Activated T-cell treated with anti-CD3 and anti-CD28 coated beads, Interleukin-2, amount 50 U/mL, for 1 hour (primary cell): Measurements from ENCODE around the gene KCNQ2.

Experiments
- DNase-seq: peaks from one replicate; pipeline ENCODE4 v3.0.0-alpha.2; 2020

KCNQ2 gene

DNA sequence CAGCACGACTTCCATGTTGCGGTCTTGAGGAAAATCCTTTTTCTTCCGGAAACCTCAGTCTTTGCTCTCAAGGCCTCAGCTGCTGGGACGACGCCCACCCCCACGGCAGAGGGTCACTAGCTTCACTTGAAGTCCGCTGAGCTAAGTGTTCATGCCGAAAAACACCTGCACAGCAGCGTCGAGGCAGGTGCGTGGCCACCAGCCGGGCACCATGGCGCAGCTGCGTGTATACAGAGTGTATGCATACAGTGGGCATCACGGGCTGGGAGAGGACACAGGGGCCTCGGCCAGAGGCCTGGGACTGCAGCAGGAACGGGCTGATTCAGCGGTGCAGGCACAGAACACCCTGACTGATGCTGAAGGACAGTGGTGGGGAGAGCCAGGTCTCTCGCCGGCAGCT is 20.1 kb downstream of the KCNQ2 start:
- no peak for DNase-seq

DNA sequence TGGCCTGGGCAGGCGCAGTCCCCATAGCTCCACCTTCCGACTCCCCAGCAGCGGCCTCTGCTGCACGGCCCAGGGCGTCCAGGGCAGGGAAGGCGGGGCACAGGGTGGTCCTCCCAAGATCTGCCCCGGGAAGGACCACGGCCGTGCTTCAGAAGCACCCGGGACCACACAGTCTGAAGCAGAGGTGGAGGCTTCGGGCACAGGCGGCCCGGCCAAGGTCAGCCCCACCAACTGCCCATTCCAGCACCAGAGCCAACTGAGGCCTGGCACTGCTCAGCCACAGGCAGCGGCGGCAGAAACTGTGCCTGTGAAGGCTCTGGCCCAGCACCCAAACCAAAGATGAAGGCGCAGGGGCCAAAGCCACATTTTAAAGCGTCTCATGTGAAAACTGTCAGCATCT is 20.6 kb downstream of the KCNQ2 start:
- no peak for DNase-seq

DNA sequence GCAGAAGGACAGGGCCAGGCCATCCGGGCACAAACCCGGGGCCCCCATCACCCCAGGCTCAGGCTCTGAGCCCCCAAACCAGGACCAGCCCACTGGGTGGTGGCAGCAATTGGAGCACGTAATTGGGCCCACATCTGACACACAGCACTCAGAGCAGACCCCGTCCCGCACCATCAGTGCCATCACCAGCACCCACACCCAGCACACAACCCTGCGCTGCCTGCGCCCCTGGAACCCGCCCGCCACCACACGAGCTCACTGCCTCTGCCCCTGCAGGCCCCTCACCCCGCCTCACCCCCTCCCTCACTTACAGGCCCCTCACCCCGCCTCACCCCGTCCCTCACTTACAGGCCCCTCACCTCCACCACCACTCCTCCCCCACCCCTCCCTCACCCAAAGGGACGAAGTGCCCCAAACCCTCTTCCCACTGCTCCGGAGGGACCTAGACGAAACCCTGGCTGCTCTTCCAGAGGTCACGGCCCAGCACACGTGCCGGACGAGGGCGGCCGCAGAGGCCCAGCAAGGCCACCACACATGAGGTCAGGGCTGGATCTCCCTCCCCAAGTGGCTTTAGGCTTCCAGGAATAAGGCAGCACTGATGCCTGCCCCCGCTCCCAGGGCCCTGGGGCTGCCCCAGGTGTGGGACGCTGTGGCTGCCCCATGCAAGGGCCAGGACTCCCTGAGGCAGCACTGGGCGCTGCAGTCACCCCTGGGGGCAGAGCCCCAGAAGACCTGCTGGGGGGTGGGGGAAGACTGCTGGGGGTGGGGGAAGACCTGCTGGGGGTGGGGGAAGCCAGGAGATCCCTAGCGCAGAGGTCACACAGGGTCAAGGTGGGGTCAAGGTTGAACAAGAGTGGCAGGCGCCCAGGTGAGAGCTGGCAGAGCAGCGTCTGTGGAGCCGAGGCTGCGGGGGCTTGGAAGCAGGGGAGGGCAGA is 22.4 kb downstream of the KCNQ2 start:
- DNase-seq = no peak

DNA sequence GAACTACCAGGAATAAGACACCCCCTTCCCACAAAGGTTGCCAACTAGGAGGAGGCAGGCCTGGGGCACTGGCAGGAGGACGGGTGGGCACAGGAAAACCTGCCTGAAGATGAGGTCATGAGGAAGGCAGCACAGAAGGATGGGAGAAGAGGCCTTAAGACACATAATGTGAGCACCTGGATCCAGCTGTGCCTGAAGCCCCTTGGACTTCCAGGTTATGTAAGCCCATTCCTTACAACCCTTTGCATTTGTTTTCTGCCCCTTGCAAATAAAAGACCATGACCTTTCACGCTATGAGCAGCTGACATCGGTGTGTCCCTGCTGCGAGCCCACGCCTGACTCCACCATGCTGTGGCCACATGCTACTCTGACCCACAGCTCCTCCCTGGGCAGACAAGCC is 23.4 kb downstream of the KCNQ2 start:
- DNase-seq = no peak

DNA sequence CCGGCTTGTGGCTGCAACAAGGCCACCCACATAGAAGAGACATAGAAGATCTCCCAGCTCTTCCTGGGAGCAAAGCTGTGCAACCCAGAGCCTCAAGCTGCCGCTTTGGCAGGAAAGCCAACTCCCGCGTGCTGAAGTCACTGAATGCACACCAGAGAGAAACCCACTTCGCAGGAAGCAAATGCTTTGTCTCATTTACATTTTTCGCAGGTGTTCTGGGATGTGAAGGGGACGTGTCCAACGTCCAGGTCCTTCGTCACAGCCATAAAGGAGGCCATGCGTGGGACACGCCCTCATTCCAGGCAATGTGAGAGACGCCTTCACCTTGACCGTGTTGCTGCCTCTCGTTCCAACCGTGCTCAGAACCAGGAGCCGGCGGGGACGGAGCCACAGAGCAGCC is 24.4 kb downstream of the KCNQ2 start:
- no peak for DNase-seq

DNA sequence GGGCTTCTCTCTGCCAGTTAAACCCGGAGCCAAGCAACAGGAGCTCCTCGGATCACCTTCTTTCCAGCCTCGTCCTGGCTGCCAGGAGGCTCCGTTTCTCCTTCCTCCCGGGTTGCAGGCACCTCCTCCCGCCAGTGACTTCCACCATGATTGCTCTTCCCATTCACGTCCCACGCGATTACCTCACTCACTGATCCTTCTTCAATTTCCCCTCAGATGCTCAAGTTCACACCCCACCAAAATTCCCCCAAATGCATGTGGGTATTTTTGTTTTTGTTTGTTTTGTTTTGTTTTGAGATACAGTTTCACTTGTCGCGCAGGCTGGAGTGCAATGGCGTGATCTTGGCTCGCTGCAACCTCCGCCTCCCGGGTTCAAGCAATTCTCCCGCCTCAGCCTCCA is 25.1 kb downstream of the KCNQ2 start:
- DNase-seq = no peak

DNA sequence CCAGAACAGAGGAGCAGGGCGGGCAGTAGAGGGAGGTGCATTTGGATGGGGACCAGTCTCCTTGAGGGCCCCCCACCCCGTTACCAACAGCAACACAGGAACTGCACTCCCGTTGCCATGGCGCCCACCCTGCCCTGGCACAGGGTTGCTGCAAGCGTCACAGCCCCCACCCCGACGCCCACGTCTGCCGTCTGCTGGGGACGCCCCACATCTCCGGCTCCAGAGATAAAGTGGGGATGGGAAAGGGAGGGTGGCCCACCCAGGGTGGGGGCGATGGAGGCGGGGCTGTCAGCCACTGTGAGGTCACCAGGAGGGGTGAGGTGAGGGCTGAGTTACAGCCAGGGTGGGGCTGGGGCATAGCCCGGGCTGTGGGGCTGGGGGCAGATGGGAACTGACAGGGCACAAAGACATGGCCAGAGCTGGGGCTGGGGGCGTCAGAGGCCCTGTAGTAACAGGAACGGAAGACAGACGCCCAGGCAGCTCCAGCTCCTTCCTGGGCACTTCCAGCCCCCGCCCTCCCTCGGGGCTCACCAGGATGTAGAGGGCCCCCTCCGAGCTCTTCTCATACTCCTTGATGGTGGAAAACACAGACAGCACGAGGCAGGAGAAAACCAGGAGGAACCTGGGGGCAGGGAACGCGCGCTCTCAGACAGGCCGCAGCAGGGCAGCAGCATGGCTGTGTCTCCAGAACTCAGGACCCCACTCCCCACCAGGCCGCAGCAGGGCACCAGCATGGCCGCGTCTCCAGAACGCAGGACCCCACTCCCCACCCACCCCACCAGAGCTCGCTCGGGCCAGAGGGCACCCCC is 26.0 kb downstream of the KCNQ2 start:
- DNase-seq = no peak

DNA sequence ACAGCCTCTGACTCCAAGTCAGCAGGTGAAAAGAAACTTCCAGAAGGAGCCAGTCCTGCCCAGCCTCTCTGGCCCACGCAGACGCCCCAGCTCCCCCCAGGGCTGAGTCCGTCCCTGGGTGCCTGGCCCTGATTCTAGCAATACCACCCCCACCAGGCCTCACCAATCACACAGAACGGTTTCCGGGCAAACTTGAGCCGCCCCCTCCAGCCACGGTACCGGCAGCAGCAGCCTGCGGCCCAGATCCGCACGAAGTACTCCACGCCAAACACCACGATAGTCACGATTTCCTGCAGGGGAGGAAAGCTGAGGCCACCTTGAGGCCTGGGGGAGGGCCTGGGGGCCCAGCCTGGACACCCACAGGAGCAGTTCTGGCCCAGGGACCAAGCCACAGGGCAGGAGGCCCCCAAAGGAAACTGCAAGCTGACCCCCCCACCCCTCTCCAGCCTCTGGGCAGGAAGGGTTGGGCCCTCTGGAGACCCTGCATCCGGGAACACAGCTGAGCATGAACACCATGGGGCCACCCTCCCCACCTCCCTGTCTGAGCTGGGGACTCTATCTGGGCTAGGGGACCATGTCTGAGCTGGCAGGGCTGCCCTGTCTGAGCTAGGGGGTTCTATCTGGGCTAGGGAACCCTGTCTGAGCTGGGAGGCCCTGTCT is 27.2 kb downstream of the KCNQ2 start:
- no peak for DNase-seq

DNA sequence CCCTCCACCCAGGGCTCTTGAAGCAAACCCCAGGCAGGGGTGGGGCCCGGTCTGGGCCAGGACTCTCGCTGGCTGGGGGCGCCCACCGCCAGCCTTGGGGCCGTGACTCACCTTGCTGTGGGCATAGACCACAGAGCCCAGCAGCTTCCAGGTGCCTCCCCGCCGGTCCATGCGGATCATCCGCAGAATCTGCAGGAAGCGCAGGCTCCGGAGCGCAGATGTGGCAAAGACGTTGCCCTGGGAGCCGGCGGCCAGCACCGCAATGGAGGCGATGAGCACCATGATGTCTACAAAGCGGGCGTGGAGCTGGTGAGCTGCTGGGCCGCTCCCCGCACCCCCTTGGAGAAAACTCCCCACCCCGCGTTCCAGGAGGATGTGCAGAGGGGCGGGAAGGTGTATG is 27.9 kb downstream of the KCNQ2 start:
- no peak for DNase-seq

DNA sequence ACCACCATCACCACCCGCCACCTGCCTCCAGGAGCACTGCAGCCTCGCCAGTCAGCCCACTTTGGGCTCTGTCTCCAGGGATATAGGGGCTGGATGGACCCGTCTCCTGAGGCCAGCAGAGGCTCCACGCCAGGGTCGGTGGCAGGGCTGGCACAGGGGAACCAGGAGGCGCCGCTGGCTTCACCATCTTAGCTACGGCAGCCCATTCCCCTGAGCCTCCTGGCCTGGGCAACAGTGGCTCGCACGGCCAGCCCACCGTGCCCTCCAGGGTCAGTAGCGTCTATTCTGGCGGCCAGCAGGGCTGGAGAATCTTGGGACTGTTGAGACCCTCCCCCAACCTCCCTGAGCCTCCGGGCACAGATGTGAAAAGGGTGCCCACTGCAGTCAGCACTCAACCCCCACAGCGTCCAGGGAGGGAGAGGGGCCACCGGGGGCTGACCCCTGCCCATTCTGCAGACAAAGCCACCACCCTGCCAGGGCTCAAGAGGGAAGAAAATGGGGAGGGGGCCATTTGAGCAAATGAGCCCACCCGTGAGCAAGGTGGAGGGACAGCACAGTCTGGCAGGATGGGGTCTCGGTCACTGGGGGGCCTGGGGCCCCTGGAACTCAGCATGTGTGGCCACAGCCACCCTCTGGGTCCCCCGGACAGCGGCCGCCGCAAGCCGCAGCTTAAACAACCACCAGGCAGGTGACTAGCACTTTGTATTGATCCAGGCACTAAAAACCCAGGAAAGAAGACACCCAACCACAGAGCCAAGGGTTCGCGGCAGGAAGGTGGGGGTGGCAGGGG is 28.7 kb downstream of the KCNQ2 start:
- DNase-seq = no peak

DNA sequence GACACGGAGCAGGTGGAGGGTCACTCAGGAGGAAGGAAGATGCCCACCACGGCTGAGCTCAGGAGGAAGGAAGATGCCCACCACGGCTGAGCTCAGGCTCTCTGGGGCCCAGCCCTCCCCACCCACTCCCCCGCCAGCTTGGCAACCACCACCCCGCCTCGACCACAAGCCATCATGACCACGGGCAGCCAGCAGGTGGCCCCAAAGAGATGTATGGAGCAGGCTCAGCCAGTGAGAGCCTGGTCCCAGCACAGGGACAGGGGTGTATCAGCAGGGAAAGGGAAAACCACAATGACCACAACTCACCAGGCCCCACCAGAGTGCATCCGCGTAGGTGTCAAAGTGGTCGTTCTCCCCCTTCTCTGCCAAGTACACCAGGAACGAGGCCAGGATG is 30.4 kb downstream of the KCNQ2 start:
- peak; percentile 68 for DNase-seq

DNA sequence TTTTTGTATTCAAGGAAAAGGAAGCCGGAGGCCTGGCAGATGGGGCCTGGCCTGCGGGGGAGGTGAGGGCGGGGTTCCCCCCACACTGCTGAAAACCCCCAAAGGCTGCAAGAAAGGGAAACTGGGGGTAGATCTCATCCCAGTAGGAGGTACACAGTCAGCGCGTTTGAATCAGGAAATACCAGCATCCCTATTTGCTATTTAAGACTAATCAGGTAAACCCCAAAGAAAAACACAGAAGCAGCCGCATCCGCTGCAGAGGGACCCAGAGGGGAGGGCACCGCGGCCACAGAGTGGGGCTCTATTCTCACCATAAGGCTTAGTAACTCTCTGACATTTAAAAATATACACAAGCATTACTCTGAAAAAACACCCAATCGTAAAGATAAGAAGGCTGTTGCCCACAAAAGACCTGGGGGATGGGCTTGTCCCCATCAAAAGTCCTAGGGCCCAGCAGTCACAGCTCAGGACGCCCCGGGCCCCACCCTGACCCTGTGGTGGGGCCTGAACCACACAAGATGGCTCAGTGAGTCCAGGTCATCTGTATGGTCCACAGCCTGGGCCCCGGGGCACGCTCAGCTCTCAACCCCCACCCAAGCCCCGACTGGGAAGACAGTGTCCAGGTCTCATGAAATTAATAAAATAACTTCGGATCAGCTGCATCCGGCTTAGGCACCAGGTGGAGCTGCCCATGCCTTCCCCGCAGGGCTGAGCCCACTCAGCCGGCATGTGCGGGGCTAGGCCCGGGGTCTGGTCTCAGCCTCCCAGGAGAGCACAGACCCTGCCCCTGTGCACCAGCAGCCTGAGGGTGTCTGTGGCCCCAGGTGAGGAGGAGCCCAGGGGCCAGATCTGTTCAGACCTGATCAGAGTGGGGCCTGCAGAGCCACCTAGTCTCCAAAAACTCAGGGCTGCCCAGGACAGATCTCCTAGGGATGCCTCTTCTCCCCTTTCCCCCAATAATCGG is 31.0 kb downstream of the KCNQ2 start:
- no peak for DNase-seq

DNA sequence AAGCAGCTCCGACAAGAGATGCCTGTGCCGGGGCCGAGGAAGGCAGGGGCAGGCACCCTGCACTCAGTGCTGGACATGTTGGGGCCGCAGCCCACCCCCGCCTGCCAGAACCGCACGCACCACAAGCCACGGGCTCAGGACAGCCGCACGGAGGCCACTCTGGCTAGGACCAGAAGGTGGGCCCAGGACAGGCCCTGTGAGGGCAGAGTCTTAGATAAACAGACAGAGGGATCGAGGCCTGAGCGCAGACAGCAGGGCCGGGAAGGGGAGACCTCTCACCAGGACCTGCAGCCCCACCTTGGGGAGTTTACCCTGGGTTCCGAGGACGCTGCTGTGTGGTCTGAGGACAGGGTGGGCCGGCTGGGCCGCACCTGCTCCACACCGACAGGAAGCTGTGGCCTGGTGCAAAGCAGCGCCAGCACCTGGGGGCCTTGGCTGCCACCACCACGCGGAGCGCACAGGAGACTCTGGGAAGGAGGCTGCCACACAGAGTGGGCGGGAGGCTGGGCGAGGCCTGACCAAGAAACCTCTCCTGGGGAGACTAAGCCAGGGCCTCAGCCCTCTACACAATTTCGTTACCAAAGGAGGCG is 32.0 kb downstream of the KCNQ2 start:
- no peak for DNase-seq

DNA sequence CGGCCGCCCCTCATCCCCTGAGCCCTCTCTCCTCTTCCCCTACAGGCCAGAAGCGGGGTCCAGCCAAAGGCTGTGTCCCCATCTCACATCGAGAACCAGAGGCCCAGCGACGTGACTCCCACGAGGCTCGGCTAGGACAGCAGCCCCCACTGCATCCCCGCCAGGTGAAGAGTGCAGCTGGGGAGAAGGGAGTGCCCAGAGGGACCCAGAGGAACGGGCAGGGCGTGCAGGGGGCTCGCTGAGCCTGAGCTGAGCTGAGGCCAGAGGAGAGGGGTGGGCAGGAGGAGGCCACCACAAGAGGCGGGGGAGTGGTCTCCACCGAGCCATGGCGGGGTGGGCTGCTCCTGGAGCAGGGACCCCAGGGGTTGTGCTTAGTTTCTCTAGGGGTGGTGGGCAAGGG is 32.6 kb downstream of the KCNQ2 start:
- no peak for DNase-seq

DNA sequence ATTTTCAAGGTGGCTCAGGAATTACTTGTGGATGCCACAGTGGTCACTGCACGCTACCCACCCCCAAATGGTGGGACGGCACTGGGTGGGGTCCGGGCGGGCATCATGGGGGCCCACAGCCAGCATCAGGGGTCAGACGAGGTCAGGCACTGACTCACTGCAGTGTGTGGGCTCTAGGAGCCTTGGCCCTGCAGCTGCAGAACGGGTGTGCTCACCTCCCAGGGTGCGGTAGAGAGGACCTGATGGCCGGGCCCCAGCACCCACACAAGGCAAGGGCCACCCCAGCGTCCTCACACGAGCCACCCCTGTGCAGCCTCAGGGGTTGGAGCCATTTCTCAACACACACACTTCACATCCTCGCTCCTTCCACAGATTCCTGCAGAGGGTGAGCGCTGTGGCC is 34.3 kb downstream of the KCNQ2 start:
- no peak for DNase-seq

DNA sequence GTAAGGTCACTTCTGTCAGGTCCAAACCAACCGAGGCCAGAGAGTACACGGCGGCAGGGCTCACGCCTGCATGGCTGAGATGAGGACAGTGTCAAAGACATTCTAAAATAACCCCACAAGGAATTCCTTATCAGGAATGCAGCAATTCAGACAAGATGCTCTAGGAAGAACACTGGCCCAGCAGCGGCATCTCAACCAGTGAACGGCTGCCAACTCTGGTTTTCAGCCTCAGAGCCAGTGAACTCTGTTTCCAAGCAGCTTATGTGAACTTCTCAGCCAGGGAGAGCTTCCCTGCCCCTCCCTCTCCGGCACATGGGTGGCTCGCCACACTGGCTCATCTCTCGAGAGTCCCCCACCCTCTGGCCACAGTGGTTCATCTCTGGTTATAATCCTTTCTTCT is 36.9 kb downstream of the KCNQ2 start:
- DNase-seq = no peak

DNA sequence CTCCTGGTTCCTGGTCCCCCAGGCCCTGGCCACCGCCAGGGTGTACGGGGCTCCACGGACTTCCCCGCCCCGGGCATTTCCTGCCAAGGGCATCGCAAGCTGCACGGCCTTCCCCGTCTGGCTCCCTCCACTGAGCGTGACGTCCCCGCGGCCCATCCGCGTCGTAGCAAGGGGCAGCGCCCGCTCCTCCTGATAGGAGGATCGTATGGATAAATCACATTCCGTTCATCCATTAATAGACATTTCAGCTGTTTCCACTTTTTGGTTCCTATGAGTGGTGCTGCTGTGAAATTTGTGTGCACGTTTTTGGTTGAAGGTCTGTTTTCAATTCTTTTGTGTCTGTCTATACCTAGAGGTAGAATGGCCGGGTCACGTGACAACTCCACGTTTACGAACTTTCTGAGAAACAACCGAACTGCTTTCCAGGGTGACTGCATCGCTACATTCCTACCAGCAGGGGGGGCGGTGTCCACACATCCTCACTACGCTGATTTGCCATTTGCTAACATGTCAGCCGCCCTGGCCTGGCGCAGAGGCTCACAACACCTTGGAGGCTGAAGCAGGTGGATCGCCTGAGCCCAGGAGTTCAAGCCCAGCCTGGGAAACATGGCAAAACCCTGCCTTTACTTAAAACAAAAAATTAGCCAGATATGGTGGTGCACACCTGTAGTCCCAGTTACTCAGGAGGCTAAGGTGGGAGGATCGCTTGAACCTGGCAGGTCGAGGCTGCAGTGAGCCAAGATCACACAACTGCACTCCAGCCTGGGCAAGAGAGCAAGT is 37.7 kb downstream of the KCNQ2 start:
- peak; percentile 74 for DNase-seq

DNA sequence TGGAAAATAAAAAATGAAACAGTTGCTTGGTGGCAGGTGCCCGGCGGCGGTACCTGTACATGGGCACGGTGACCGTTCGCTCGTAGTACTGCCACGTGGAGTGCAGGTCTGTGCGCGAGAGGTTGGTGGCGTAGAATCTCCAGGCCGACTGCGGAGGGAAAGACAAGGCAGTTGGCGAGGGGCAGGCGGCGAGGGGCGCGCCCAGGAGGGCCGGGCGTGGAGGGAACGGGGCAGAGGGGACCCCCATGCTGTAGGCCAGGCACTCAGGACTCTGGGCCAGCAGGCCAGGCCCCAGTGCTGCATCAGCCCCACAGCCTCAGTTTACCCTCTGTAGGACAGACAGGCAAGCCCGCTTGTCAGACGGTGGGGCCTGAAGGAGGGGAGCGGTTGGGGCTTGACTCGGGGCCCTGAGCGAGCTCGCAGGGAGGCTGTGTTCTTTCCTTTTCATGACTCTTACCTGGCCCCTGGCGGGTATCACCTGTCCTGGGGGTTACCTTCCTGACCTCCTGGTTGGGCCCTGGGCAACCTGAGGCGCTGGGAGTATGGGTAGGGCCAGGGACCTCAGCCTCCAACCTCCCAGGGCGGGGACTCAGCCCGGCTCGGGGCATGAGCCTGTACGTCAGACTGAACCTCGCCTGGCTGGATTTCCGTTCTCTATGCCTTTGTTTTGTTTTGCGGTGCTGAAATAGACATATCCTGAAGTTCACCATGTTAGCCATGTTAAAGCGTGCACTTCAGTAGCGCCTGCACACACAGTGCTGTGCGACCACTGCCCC is 38.5 kb downstream of the KCNQ2 start:
- no peak for DNase-seq

DNA sequence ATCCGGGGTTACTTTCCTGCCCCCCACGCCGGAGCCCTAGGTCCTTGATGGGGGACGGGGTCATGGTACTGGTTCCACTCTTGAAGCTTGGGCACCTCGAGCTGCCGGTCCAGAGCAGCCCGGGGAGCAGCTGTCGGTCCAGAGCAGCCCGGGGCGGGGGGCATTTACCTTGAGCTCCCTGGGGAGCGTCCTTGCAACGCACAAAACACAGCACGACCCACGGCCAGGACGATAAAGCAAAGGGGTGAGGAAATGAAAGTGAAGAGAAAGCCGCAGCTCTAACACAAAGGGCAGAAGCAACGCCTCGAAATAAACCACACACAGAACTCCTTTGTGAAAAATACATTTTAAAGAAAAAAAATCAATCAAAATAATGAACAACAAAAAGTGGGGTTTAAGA is 39.1 kb downstream of the KCNQ2 start:
- no peak for DNase-seq
